ENCODE data around the gene SOX2. TPM values are rescaled to one million over a fixed set of nuclear protein-coding genes. Genes with fewer than 3 reads are reported as not detected.
A peak's percentile ranks its signal among the peaks of the same experiment; 100 is the strongest.

Gene SOX2
- total RNA-seq, 1 experiment from 2014 or later, result 307 TPM

DNA sequence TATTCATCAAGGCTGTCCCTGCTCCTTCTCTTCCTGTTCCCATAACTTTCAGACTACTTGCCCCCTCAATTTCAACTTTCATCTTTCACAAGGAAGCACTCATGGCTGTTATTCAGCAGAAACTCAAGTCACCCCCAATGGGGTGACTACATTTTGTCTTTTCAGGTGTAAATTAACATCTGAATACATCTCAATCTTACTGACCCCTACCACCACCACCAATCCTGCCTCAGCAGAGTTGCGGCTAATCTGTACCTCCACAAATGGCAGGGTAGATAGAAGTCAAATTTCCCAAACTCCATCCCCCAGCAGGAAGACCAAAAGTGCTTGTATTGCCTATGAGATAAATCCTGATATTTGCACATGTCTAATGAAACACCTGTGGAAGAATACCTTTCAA, 19.2 kb downstream of the SOX2 start:
- H3K23me2 ChIP-seq (ENCODE audit: insufficient read length, low read depth, low read length, poor library complexity, severe bottlenecking), result peaks cover 15% of the 10 kb centered on the region
- Mint-ChIP-seq H3K27ac (peak overlapping the region; percentile 62 to 96 (median 94); a peak in 6 of 7 replicates), H3K27me3 (ENCODE audit: low read depth) (peaks cover 26% of the 10 kb centered on the region), H3K4me1 (peaks cover 55 to 65% of the 10 kb centered on the region in 2 experiments), H3K36me3 (ENCODE audit: insufficient read depth in 1 of 3, low read depth in 3 of 3) (no peaks in the 10 kb centered on the region; a peak in 1 of 7 replicates), H3K4me3 (peak overlapping the region; percentile 42 to 62), H3K9me3 (no peaks in the 10 kb centered on the region; a peak in 1 of 5 replicates)
- WGBS (ENCODE audit: extremely low coverage, insufficient read length, low lambda C conversion rate), result no CpG with 5 or more reads among the region's 1 CpG
- H2BK15ac ChIP-seq (ENCODE audit: low read depth, low read length), result no peak overlapping the region
- H3K56ac ChIP-seq (ENCODE audit: insufficient read length, low read depth, low read length), result no peak overlapping the region
- H3K9me3 ChIP-seq (ENCODE audit: control insufficient read depth, low read depth, low read length), result no peaks in the 10 kb centered on the region
- no peak overlapping the region for H2AK5ac ChIP-seq (ENCODE audit: insufficient read length, low read length)
- no peak for DNase-seq
- H4K91ac ChIP-seq (ENCODE audit: insufficient read length, low read depth, low read length), result no peak overlapping the region
- H3K23ac ChIP-seq (ENCODE audit: insufficient read length, low read depth, low read length), result no peak overlapping the region
- H3K4me2 ChIP-seq (ENCODE audit: insufficient read depth, insufficient read length, low read length), result peak overlapping the region; percentile 60
- no peak overlapping the region for H3T11ph ChIP-seq (ENCODE audit: low read length)
- H3K14ac ChIP-seq (ENCODE audit: insufficient read depth, low read length), result no peak overlapping the region
- H3K9ac ChIP-seq (ENCODE audit: extremely low read depth, insufficient read length, low read length), result no peak overlapping the region
- peaks cover 23% of the 10 kb centered on the region for H3K4me1 ChIP-seq (ENCODE audit: insufficient read depth, low read length)
- no peaks in the 10 kb centered on the region for H3K79me1 ChIP-seq (ENCODE audit: insufficient read depth, low read depth, low read length, poor library complexity, severe bottlenecking)
- no peak overlapping the region for H2BK5ac ChIP-seq (ENCODE audit: insufficient read length, low read length)
- H3K79me2 ChIP-seq (ENCODE audit: insufficient read depth, low read length), result no peaks in the 10 kb centered on the region
- H3K27me3 ChIP-seq (ENCODE audit: insufficient read depth, low read length), result peaks cover 3% of the 10 kb centered on the region; the same call in 1 of the 2 replicates
- no peak overlapping the region for H2BK12ac ChIP-seq (ENCODE audit: insufficient read length, low read depth, low read length)
- no peak overlapping the region for H3K4ac ChIP-seq (ENCODE audit: low read depth, low read length)
- no peak overlapping the region for H3K27ac ChIP-seq (ENCODE audit: insufficient read length, low read depth, low read length)
- H4K20me1 ChIP-seq (ENCODE audit: control insufficient read depth, insufficient read depth, insufficient read length), result no peaks in the 10 kb centered on the region
- no peak overlapping the region for H3K18ac ChIP-seq (ENCODE audit: insufficient read length, low read depth, low read length)
- no peak overlapping the region for H2AFZ ChIP-seq (ENCODE audit: low read length)
- no peak overlapping the region for H2BK120ac ChIP-seq (ENCODE audit: low read depth, low read length, poor library complexity, severe bottlenecking)
- no peak overlapping the region for H2BK20ac ChIP-seq (ENCODE audit: low read depth, low read length, poor library complexity, severe bottlenecking)
- TF ChIP-seq, protein P1, sequence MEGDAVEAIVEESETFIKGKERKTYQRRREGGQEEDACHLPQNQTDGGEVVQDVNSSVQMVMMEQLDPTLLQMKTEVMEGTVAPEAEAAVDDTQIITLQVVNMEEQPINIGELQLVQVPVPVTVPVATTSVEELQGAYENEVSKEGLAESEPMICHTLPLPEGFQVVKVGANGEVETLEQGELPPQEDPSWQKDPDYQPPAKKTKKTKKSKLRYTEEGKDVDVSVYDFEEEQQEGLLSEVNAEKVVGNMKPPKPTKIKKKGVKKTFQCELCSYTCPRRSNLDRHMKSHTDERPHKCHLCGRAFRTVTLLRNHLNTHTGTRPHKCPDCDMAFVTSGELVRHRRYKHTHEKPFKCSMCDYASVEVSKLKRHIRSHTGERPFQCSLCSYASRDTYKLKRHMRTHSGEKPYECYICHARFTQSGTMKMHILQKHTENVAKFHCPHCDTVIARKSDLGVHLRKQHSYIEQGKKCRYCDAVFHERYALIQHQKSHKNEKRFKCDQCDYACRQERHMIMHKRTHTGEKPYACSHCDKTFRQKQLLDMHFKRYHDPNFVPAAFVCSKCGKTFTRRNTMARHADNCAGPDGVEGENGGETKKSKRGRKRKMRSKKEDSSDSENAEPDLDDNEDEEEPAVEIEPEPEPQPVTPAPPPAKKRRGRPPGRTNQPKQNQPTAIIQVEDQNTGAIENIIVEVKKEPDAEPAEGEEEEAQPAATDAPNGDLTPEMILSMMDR (conservative IDR thresholded peaks at IDR 0.05), result no peak
- H4K8ac ChIP-seq (replicated peaks; ENCODE audit: insufficient read length, low read depth, low read length), result no peak overlapping the region
- no peak overlapping the region for H4K5ac ChIP-seq (ENCODE audit: insufficient read length, low read depth, low read length)

Data from H9 (cell line).